ENCODE data around the gene RABGGTA. TPM values are rescaled to one million over a fixed set of nuclear protein-coding genes. Genes with fewer than 3 reads are reported as not detected.

Gene RABGGTA
- total and polyA plus RNA-seq, 10 of the 15 experiments (the other 5 are each of a cell fraction or from before 2014, with no cell fraction given): 19.1 to 75.6 (median 46.9) TPM

DNA sequence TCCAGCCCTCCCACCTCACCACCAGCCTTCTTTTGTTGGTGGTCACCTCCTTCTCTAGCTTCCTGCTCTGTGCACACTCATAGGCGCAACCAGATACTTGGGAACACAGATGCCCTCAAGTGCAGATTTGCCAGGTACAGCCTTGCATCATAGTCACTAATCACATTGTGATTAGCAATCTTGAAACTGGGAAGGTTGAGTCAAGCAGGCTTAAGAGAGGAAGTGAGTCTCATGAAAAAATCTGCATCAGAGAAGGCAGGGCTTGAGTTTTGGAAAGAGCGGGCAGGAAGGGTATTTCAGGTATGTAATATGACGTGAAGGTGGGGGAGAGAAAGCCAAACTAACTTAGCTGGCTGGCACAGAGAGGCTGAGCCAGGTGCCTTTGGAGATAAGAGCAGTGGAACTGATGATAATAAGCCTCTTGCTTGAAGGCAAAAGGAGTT, 2.7 kb upstream of the RABGGTA start:
- no peaks in the 10 kb centered on the region; the same call in 2 of the 3 replicates for H3K9me3 ChIP-seq (replicated peaks; ENCODE audit: control insufficient read depth, insufficient read depth, low read length)
- DNase-seq (ENCODE audit: low read depth, low spot score) (peak; percentile 93), FAIRE-seq (peak; percentile 69), ATAC-seq (peak; percentile 58)
- H3K4me1 ChIP-seq (ENCODE audit: control insufficient read depth, insufficient read depth, low read length): peaks cover 49% of the 10 kb centered on the region
- H3K4me3 ChIP-seq: peak overlapping the region; percentile 35; the same call in 1 of the 2 replicates
- in situ Hi-C loops (cut with MboI) (no loop called here), intact Hi-C loops (cut with micrococcal nuclease; ENCODE audit: unreplicated experiment) (loop anchor here (1.0 kb wide), 1 partner anchor 31 kb away; no protein-coding TSS in a partner anchor)
- no peaks in the 10 kb centered on the region for H4K20me1 ChIP-seq (ENCODE audit: control insufficient read depth, insufficient read depth)
- H3K36me3 ChIP-seq (ENCODE audit: control insufficient read depth in 2 of 2, insufficient read depth in 2 of 2, low read length in 1 of 2): peaks cover 0 to 7% of the 10 kb centered on the region in 2 experiments; a peak in 1 of 4 replicates
- RAD21 ChIA-PET (ENCODE audit: unreplicated experiment): interaction anchor here (1.1 to 5.6 kb wide), 8 partner anchors 11 to 159 kb away, joined by 3 to 59 read pairs (median 6); partner anchors contain the start of genes CIDEB, DCAF11, MDP1 and NRL
- peaks cover 14% of the 10 kb centered on the region for H3K79me2 ChIP-seq (ENCODE audit: control insufficient read depth, insufficient read depth, low read length)
- peak overlapping the region; percentile 64 for H3K27ac ChIP-seq (ENCODE audit: control insufficient read depth, insufficient read depth)
- POLR2A ChIA-PET: interaction anchor here (0.7 to 10.9 kb wide), 13 partner anchors 9 to 1508 kb away, joined by 3 to 171 read pairs (median 5); partner anchors contain the start of genes DHRS1, NOP9 and TINF2
- CTCF ChIA-PET: interaction anchor here (1.1 to 17.1 kb wide), 8 partner anchors 8 to 157 kb away, joined by 3 to 269 read pairs (median 8); partner anchors contain the start of genes CIDEB, DHRS1, IRF9 and NOP9
- no TSS peak for BruUV-seq (replicated peaks)
- H3K9ac ChIP-seq (ENCODE audit: control insufficient read depth, insufficient read depth, low read length): peak overlapping the region; percentile 31; the same call in 1 of the 2 replicates
- peak overlapping the region; percentile 64 for H3K4me2 ChIP-seq (ENCODE audit: control insufficient read depth, insufficient read depth)
- 0% methylated on average over 3 of the region's 3 CpGs for WGBS (ENCODE audit: insufficient coverage, insufficient replicate concordance, low lambda C conversion rate, missing lambda C conversion rate)
- no peaks in the 10 kb centered on the region for H3K27me3 ChIP-seq (replicated peaks in 1 of 2; ENCODE audit: control insufficient read depth in 2 of 2, insufficient read depth in 2 of 2, low read length in 1 of 2)
- SMC1A ChIA-PET (ENCODE audit: uncharacterized antibody, unreplicated experiment): interaction anchor here (0.7 to 11.8 kb wide), 11 partner anchors 11 to 193 kb away, joined by 3 to 141 read pairs (median 3); partner anchors contain the start of genes DCAF11, DHRS1, NOP9 and TINF2
- H2AFZ ChIP-seq (ENCODE audit: control insufficient read depth, low read depth, low read length): peak overlapping the region; percentile 78
- TF ChIP-seq, protein P1, sequence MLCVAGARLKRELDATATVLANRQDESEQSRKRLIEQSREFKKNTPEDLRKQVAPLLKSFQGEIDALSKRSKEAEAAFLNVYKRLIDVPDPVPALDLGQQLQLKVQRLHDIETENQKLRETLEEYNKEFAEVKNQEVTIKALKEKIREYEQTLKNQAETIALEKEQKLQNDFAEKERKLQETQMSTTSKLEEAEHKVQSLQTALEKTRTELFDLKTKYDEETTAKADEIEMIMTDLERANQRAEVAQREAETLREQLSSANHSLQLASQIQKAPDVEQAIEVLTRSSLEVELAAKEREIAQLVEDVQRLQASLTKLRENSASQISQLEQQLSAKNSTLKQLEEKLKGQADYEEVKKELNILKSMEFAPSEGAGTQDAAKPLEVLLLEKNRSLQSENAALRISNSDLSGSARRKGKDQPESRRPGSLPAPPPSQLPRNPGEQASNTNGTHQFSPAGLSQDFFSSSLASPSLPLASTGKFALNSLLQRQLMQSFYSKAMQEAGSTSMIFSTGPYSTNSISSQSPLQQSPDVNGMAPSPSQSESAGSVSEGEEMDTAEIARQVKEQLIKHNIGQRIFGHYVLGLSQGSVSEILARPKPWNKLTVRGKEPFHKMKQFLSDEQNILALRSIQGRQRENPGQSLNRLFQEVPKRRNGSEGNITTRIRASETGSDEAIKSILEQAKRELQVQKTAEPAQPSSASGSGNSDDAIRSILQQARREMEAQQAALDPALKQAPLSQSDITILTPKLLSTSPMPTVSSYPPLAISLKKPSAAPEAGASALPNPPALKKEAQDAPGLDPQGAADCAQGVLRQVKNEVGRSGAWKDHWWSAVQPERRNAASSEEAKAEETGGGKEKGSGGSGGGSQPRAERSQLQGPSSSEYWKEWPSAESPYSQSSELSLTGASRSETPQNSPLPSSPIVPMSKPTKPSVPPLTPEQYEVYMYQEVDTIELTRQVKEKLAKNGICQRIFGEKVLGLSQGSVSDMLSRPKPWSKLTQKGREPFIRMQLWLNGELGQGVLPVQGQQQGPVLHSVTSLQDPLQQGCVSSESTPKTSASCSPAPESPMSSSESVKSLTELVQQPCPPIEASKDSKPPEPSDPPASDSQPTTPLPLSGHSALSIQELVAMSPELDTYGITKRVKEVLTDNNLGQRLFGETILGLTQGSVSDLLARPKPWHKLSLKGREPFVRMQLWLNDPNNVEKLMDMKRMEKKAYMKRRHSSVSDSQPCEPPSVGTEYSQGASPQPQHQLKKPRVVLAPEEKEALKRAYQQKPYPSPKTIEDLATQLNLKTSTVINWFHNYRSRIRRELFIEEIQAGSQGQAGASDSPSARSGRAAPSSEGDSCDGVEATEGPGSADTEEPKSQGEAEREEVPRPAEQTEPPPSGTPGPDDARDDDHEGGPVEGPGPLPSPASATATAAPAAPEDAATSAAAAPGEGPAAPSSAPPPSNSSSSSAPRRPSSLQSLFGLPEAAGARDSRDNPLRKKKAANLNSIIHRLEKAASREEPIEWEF (IDR thresholded peaks at IDR 0.05; ENCODE audit: insufficient replicate concordance, low read depth, low read length): no peak
- TF ChIP-seq POLR2AphosphoS2 (IDR thresholded peaks at IDR 0.05; ENCODE audit: low read depth, low read length): no peak
- no peak for TF ChIP-seq RB1 (IDR thresholded peaks at IDR 0.05; ENCODE audit: borderline replicate concordance)
- peak; percentile 98 for TF ChIP-seq IKZF2 (IDR thresholded peaks at IDR 0.05)
- TF ChIP-seq ZSCAN29 (IDR thresholded peaks at IDR 0.05): no peak
- no peak for TF ChIP-seq RFX5 (IDR thresholded peaks at IDR 0.05; ENCODE audit: low read depth, low read length)
- peak; percentile 87; the same call in 1 of the 2 replicates for TF ChIP-seq NFIC (IDR thresholded peaks at IDR 0.05; ENCODE audit: low read depth, low read length)
- no peak for TF ChIP-seq SIX5 (IDR thresholded peaks at IDR 0.05; ENCODE audit: low read depth, low read length, severe bottlenecking)
- peak in 1 of 2 experiments; percentile 91; a peak in 2 of 4 replicates for TF ChIP-seq EP300 (IDR thresholded peaks at IDR 0.05; ENCODE audit: borderline replicate concordance in 1 of 2, control insufficient read depth in 1 of 2, low read depth in 2 of 2, low read length in 2 of 2)
- TF ChIP-seq, protein P2, sequence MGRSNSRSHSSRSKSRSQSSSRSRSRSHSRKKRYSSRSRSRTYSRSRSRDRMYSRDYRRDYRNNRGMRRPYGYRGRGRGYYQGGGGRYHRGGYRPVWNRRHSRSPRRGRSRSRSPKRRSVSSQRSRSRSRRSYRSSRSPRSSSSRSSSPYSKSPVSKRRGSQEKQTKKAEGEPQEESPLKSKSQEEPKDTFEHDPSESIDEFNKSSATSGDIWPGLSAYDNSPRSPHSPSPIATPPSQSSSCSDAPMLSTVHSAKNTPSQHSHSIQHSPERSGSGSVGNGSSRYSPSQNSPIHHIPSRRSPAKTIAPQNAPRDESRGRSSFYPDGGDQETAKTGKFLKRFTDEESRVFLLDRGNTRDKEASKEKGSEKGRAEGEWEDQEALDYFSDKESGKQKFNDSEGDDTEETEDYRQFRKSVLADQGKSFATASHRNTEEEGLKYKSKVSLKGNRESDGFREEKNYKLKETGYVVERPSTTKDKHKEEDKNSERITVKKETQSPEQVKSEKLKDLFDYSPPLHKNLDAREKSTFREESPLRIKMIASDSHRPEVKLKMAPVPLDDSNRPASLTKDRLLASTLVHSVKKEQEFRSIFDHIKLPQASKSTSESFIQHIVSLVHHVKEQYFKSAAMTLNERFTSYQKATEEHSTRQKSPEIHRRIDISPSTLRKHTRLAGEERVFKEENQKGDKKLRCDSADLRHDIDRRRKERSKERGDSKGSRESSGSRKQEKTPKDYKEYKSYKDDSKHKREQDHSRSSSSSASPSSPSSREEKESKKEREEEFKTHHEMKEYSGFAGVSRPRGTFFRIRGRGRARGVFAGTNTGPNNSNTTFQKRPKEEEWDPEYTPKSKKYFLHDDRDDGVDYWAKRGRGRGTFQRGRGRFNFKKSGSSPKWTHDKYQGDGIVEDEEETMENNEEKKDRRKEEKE (IDR thresholded peaks at IDR 0.05): no peak
- TF ChIP-seq POLR2A (IDR thresholded peaks at IDR 0.05; ENCODE audit: low read depth, low read length): 0 out of 2 replicates have a peak, but pooled peaks have one; percentile 22
- TF ChIP-seq CBFB (IDR thresholded peaks at IDR 0.05; ENCODE audit: low read depth): no peak; the same call in 1 of the 2 replicates
- TF ChIP-seq RUNX3 (IDR thresholded peaks at IDR 0.05; ENCODE audit: low read length): peak; percentile 55
- TF ChIP-seq SP1 (IDR thresholded peaks at IDR 0.05; ENCODE audit: low read depth, low read length): no peak
- no peak for TF ChIP-seq TCF3 (IDR thresholded peaks at IDR 0.05; ENCODE audit: borderline replicate concordance, insufficient read depth, low read depth, low read length)
- no peak for TF ChIP-seq YBX1 (IDR thresholded peaks at IDR 0.05)

Measured in GM12878 (cell line).